DMS153 (cell line): ENCODE results near the gene TMEM131L.
"Not testable (repeated sequence)": the region's sequence is repeated elsewhere in the genome, so short reads cannot be mapped to it uniquely, and the experiment has no call there.

Source experiments
- DNase-seq: peaks from one replicate; lab custom pipeline; 2025; lab: John Stamatoyannopoulos, UW

TMEM131L gene

DNA sequence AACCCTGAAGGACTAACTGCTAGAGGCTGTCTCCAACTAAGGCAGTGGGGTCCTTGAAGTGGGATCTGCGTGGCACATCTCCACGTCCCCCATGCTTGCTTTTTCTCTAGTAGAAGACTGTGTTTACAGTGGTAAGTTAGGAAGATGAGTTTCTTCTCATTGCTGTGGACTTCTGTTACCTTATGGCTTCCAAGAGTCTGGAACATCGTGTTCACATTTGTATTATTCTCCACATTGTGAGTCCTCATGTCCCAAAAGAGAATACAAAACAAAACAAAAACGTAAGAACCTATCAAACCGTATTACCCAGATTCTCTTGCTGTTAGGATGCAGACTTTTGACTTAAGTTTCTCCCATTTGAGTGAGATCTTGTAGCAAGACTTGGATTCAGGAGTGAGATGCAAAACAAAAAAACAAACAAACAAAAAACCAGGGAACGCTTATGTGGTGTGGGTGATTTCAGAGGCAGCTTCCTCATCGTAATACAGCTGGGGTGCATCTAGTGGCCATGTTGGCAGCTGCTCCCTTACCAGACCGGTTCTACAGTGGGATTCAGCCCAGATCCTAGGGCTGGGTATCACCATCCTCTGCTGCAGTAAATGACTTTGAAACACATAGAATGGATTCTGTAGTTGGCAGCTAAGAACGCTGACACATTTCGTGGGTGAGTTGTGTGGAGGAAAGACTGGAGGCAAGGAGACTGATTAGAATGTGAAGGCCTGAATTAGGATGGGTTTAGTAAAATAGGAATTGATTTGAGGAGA, 41.3 kb downstream of the TMEM131L start:
- peak; percentile 36 for DNase-seq

DNA sequence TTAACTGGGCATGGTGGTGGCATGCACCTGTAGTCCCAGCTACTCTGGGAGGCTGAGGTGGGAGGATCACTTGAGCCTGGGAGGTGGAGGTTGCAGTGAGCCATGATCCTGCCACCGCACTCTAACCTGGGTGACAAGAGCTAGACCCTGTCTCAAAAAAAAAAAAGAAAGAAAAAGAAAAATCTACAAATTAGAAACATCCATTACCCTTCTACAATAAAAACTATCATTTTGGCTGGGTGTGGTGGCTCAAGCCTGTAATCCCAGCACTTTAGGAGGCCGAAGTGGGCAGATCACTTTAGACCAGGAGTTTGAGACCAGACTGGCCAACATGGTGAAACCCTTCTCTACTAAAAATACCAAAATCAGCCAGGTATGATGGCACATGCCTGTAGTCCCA, 43.1 kb downstream of the TMEM131L start:
- not testable (repeated sequence) for DNase-seq

DNA sequence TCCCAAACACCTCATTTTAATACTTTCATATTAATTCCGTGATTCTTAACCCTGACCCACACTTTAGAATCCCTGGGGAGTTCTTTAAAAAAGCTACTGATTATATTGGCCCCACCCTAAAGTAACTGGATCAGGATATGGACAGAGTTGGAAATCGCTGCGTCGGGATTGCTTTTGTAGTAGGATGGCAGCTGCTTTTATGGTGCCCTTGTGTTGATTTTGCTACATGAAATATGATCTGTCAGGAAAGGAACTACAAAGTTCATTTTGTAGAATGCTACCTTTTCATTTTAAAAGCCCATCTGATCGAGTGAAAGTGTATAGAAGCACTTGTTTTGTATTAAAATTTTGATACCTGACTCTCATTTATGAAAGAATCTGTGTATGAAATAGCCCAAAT, 43.6 kb downstream of the TMEM131L start:
- DNase-seq: peak; percentile 41

DNA sequence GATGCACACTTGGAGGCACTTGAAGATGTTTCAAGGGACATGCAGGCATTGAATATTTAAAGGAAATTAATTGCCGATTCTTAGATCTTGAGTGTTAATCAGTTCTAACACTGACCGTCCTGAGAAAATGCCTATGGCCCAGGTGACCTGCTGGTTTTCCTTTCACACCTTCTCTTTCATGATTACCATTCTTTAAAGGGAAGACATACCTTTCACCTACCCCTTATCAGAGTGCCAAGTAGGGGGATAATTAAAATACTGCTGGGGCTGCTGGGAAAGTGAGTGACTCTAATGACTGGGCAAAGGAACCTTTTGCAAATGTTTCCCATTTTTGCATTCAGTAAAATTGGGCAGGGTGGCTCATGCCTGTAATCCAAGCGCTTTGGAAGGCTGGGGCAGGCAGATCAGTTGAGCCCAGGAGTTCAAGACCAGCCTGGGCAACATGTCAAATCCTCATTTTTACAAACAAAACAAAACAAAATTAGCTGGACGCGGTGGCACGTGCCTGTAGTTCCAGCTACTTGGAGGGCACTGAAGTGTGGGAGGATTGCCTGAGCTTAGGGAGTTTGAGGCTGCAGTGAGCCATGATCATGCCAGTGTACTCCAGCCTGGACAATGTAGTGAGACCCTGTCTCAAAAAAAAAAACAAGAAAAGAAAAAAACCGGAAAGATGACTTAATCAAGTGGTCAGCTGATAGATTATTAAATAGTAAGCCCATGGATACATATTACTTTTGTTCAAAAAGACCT, 44.3 kb downstream of the TMEM131L start:
- DNase-seq: no peak

DNA sequence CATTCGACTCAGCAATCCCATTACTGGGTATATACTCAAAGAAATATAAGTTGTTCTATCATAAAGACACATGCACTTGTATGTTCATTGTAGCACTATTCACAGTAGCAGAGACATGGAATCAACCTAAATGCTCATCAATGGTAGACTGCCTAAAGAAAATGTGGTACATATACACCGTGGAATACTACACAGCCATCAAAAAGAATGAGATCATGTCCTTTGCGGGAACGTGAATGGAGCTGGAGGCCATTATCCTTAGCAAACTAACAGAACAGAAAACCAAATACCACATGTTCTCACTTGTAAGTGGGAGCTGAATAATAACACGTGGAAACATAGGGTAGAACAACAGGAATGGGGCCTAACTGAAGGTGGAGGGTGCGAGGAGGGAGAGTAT, 44.9 kb downstream of the TMEM131L start:
- no peak for DNase-seq

DNA sequence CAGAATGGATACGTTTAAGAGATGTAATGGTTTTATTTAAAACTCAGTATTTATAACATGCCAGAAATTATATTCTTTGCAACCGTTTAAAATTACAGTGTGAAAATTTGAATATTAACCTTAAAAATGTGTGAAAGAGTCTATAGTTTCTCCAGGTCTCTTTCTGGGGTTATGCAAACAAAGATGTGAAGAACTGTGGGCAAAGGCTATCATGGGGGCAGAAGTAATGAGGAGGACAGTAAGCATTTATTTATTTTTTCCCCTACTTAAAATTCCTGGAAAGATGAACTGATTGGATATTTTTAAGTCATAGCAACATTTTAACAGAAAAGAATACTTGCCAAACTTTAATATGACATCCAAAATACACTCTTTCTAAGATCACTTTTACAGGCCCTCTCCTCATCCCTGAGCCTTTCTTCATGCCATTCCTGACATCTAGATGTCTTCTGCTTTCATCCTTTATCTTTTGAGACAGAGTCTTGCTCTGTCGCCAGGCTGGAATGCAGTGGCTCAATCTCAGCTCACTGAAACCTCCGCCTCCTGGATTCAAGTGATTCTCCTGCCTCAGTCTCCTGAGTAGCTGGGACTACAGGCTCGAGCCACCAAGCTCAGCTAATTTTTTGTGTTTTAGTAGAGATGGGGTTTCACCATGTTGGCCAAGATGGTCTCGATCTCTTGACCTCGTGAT, 46.1 kb downstream of the TMEM131L start:
- DNase-seq: no peak

DNA sequence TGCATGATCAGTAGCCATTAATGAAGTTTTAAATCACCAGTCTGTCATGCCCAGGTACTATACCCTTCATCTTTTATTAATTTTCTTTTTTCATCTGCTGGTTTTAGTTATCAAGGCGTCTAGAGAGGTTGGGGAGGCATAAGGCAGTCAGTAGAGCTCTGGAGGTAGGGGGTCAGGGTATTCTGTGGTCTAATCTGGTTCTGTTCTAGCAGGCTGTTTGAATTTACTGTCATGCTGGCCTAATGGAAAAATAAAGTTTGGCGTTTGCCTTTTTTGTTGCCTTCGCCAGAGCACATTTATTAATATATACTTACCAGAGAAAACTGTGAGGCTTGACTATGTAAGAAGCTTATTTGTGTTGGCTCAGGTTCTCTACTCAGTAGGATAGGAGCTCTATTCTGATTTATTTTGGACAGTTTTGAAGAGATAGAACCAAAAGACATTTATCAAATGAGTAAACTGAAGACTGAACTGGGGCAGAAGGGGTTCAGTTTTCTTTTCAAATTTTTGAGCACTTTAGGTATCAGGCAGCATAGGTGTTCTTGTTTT, 46.9 kb downstream of the TMEM131L start:
- no peak for DNase-seq

DNA sequence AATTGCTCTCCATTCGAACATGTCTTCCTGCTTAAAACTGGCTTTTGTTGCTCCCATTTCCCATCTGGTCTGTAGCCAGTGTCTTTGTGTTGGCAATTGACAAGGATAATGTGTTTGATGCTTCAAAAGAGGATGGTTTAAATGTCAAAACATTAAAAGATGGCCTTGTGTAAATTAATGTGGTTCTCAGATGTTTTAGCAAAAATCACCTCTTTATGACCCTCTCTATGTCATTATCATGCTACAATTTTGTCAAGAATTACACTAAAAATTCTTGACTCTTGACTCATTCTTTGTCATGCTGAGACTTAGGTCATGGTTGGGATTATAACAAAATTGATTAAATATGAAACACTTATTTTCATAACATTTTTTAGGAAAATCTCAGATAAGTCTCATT, 47.4 kb downstream of the TMEM131L start:
- no peak for DNase-seq

DNA sequence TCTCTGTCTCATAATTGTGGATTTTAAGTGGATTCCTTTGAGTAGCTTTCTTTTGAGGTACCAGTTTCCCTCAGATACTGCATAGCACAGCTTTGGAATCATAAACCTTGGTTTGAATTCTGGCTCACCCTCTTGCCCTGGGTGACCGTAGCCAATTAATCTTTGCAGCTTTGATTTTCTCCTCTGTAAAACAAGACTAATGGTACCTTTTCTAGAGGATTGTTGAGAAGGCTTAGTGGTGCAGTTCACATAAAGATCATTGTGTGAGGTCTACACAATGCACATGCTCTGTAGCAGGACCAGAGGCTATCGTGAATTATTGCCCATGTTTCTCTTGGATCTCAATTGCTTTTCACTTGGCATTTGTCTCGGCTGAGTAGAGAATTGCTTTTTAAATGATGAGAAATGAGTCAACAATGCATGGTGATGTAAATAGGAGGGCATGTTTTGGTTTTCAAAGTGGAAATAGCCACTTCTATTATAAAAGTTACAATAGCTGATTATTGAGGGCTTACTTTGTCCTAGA, 47.9 kb downstream of the TMEM131L start:
- DNase-seq: no peak

DNA sequence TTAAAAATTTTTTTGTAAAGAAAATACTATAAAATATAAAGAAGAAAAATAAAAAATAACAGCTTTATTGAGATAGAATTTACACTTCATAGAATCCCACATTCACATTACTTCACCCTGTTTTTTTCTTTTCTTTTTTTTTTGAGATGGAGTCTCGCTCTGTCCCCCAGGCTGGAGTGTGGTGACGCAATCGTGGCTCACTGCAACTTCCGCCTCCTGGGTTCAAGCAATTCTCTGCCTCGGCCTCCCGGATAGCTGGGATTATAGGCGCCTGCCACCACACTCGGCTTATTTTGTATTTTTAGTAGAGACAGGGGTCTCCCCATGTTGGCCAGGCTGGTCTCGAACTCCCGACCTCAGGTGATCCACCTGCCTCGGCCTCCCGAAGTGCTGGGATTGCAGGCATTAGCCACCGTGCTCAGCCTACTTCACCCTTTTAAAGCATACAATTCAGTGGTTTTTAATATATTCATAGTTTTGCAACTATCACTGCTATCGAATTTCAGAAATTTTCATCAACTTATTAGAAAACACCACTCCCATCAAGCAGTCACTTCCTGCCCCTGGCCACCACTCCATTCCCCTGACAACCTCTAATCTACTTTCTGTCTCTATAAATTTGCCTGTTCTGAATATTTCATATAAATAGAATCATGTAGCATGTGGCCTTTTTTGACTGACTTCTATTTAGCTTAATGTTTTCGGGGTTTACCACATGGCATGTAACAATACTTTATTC, 48.7 kb downstream of the TMEM131L start:
- no peak for DNase-seq

DNA sequence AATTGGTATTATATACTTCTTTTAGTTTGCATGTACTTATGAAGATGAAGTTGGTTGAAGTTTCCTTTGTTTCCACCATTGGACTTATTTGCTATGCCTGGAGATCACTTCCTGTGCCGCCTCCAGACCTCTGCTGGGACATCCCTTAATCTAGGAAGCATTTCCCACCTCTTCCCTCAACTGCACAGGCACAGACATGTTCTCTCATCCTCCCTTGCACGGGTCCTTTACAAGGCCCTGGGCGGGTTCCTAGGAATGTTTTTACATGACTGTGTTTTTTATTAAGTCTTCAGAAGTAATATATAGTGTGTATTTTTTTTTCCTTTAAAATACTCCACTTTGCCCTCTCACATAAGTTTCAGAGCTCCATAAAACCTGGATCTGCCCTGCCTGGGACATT, 51.0 kb downstream of the TMEM131L start:
- no peak for DNase-seq

DNA sequence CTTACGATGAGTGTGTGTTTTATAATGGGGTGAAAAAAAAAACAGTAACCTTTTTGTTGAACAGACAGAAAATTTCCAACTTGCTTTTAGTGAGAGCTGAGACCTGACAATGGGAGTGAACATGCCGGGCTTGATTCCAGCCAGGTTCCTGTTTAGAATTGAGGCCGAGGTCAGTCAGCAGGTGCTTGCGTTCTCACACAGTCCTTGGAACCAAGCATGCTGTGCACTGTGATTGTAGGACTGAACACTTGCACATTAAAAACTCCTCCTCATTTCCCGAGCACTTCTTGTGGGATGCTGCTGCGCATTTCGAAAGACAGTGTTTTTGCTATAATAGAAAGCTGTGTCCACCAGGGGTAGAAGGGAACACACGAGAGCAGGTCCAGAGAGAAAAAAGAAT, 51.8 kb downstream of the TMEM131L start:
- no peak for DNase-seq

DNA sequence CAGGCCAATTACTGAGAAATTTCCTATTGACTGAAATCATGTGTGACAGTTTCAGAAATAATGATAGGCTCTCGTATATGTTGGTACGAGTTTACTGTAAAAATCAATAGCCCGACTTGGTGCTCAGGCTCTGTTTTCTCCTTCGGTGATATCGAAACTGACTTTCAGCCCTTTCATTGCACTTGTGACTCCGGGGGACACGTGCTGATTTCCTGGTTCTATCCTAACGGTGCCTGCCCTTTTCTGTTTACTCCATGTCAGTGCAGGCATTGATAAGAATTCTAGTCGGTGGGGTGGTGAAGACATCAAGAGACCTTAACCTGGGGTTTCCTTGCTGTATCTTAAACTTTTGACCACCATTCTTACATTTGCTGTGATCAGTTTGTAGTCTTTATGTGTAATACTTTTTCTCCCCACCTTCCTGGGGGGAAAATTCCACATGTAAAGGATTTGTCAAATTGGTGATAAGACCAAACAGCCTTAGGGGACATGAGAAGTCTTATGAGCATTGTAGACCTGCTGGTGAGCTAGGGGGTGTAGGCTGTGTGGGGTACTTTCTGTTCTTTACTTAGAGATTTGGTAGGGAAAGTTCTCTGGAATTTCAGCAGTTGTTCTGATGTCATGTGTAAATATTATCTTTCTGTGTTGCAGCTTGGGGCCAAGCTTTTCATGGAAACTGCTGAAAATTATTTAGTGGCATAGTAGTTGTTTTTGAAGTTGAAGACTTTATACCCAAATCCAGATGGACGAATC, 52.7 kb downstream of the TMEM131L start:
- no peak for DNase-seq

DNA sequence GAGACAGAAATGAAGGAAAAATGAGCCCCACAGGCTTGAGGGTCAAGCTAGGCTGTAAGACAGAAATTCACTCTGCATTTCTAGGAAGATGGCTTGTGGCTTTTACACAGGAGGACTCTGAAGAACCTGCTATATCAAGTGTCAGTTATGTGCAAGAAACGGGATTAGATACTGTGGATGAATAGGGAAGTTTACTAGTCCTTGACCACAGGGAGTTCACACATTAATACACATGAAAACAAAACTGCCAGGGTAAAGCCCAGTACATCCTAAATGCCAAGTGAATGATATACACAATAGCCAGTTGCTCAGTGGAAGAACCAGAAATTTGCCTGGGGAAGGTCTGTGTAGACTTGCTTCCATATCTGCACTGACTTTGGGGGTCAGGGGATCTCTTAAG, 53.5 kb downstream of the TMEM131L start:
- no peak for DNase-seq

DNA sequence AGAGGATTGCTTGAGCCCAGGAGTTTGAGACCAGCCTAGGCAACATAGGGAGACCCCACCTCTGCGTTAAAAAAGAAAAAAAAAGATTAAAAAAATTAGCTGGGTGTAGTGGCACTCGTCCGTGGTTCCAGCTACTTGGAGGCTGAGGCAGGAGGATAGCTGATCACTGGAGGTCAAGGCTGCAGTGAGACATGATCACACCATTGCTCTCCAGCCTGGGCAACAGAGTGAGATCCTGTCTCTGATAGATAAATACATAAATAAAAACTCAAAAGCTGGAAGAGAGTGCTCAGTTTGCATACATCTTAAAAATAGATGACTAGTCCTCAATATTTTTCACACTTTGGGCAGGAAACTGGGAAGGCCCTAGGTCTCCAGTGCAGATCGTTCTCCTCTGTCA, 54.1 kb downstream of the TMEM131L start:
- DNase-seq: no peak

DNA sequence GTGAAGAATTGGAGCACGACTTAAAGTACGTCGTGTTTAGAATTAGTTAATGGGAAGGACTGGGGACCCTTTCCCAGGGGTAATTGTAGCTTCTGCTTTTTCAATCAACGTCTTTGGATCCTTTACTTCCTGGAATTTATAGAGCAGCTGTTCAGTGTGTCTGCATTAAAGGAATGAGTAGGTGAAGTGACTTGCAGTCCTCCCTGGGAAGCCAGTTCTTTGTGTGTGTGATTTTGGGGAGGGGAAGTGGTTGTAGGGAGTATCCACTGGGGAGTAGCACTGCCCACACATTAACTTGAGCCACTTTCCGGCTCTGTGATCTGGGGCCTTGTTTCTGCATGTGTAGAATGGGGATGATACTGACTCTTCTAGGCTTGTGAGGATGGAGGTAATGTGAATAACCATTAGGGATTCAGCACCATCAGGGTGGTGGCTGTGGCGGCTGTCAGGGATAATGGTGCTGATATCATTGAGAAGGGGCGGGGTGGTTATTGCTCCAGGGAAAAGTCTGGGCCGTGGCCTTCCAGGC, 54.7 kb downstream of the TMEM131L start:
- DNase-seq: no peak

DNA sequence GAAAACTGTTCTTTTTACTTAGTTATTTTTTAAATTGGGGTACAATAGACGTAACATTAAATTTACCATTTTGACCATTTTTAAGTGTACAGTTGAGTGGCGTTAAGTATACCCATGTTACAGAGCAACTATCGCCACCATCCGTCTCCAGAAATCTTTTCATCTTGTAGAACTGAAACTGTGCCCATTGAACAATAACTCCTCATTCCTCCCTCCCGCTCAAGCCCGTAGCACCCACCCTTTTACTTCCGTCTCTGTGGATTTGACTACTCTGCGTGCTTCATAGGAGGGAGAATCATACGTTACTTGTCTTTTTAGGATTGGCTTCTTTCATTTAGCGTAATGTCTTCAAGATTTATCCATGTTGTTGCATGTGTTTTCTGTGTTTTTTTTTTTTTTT, 55.3 kb downstream of the TMEM131L start:
- no peak for DNase-seq

DNA sequence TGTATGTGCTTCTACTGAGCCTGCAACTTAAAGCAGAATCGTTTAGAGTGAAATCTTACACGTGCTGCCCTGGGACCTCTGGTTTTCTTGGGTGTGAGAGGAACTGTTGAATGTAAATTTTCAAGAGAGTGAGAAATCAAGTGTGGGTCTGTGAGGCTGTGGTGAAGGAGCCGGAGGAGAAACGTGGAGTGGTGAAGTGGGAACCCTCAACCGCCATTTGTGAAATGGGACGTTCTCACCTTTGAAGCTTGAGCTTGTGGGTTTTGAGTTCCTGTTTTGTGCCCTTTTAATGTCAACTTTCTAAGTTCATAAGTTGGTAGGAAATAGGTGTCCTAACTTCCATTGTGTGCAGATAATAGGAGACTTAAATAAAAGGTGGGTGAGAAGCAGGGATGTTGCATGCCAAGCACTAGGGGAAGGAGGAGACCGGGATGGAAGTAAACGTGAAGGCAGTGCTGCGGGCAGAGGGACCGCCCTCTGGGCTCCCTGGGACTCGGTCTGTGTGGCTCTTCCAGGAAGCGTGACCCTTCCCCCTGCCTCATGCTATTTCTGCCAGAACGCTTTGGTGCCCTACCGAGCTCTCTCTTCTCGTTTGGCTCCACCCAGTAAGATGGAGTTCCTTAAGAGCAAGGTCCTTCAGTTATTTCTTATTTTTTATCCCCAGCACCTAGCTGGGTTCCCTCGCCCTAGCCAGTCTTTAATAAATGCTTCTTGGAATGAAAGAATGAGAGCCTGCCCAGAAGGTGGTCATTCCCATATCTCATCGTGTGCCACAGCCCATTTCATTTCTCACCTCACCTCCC, 56.0 kb downstream of the TMEM131L start:
- DNase-seq: no peak

DNA sequence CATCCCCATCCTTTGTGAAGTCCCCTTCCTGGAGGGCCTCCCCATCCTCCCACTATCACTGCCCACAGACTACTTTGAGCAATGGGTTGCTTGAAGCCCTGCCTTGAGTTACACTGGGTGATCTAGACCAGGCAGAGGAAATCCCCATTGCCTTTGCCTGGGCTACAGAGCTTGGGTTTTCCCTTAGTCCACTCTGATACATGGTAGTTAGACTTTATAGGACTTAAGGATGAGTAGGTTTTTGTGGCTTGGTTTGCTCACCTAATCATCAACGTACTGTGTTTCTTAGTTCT, 56.6 kb downstream of the TMEM131L start:
- DNase-seq: no peak

DNA sequence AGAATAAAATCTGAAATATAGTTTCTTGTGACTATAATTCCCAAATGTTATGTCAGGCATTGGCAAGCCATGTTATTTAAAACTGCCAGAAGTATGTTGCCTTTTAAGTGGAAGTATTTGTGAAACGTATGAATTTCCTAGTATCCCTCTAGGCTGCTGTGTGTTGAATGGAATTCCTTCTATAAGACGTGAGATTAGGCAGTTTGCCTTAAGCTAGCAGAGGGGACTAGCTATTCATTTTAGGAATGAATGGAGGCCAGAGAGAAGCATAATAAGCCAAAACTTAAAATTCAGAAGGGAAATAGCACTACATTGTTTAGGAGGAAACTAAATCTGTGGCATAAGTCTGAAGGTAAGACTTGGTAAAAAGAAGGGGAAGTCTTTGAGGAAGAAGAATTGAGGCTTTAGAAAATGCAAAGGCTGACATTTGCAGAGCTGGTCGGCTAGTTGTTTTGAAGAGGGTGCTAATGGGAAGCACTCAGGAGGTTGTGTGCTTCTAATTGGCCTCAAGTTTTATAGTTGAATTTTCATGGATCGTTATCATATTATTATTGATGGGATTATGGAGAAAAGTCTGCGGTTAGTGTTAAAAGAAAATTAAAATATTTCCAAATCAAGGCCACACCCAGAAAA, 57.1 kb downstream of the TMEM131L start:
- DNase-seq: no peak
